Superior temporal gyrus (tissue), 1 donor: Measurements from ENCODE around the gene ARHGAP26.

Experiments
- DNase-seq: peaks from one replicate; pipeline ENCODE4 v3.0.0-alpha.2; 2016; ENCODE audit errors: extremely low spot score

The ARHGAP26 gene

DNA sequence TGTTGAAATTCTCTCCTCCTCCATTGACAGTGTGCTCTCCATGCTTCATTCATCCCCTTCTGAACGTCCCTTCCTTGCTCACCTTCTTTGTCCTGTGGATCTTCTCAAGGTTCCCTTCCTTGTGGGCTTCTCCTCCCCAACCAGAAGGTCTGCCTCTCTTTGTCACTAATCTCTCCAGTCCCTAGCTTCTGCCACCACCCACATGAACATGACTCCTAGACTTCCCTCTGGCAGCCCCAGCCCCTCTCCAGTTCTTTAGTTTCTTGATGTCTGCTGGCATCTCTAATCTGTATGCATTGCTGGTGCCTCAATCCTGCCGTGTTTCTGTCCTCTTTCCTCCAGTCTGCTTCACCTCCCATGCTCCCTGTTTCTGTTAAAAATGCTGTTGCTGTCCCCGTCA is 79.3 kb downstream of the ARHGAP26 start:
- DNase-seq: no peak

- DNase-seq: no peak
Measured at GRCh38 chr5:142849880-142850279, 79.7 kb downstream of the ARHGAP26 start.

GRCh38 chr5:142851731-142852130 is 81.6 kb downstream of the ARHGAP26 start:
- DNase-seq: no peak

DNA sequence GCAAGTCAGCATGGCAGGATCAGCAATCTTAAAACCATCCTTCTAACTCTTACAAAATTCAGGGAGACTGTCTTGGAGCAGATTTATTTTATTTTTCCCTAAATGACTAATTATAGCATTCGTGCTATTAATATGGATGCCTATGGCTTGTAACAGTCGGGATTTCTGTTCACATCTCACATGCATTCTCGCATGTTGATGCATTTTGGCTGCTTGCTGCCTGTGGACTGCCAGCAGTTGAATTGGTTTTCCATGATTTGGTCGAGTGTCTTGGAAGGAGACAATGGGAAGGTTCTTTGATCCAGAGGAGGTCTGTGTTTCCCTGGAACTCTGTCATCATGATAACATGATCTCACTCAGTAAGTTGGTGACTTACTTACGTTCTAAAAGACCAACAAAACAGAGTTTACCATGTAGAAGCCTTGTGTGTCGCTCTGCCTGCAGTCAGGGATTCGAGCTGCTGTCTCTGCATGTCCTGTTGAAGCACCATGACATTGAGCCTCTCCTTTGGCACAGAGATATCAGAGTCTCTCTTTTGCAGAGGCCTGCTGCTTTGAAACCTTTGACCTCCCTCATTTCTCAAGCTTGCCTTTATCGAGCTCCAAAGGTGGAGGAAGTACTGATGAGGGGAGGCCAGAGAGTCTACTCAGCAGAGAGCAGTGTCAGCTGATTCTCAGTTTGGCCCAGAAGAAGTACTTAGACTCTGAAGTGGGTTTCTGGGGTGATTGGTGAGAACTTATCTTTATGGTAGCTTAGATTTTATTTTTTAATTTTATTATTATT is 82.4 kb downstream of the ARHGAP26 start:
- no peak for DNase-seq

DNA sequence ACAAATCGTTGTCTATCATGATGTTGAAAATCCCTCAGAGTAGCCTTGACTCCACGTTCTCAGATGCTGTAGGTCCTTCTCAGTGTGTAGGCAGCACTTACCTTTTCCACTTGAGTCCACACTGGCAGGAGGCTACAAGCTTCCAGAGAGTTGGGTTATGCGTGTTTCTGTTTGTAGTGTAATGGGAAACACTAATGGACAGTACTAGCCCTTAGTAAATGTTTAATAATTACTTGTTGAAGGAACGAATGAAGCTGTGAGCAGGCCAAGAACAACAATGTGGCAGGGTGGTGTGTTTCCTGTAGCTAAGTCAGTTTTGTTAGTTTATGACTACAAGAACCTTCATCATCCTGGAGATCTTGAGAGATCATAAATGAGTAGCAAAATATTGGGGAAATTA is 83.5 kb downstream of the ARHGAP26 start:
- no peak for DNase-seq

DNA sequence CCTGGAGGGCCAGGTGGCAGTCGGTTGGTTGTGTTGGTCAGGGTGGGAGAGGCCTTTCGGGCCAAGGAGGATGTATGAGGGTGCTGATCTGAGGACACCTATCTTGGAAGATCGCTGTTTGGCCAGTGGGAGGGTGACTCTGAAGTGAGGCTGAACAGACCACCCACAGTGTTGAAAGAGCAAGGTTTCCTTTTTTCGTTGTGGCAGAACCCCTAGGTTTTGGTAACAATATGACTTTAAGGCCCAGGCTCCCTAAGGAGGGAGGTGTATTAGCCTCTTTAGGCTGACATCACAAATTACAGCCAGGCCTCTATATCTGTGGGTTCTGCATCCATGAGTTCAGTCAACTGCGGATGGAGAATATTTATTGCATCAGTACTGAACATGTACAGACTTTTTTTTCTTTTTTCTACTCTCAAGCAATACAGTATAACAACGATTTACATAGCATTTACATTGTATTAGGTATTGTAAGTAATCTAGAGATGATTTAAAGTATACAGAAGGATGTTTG is 86.1 kb downstream of the ARHGAP26 start:
- no peak for DNase-seq

DNA sequence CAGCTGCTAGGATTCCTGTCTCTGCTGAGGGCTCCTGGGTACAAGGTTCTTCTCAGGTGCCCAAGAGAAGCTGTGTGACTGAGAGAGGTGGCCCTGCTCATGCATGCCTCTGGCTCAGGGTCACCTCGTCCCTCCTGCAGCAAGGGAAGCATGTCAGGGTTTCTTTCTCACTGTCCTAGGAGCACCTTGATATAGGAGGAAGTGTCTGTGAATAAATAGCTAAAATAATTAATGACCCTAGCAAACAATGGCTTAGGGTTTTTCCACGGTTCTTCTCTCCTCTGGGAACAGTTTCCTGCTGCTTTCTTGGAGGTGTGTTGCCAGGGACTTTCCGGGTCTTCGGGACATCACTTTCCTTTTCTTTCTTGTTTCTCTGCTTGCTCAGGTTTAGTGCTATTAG is 87.2 kb downstream of the ARHGAP26 start:
- no peak for DNase-seq

DNA sequence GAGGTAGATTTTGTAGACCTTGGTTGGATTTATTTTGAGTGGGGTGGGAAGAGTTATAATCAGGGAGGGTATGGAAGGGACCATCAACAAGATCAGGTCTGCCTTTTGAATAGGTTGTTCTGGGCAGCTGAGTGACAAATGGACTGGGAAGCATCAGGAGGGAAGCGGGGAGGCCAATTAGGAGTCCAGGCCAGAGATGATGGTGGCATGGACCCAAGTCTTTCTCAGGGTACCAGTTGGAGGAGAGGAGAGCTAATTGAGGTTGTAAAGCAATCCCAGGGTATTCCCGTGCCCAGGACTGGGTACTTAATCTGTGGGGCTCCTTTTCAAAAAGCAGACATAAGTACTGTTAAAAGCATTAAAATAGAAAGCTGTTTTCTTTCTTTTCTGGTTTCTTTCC is 88.9 kb downstream of the ARHGAP26 start:
- DNase-seq: no peak

- no peak for DNase-seq
Measured at GRCh38 chr5:142860270-142860669, 90.1 kb downstream of the ARHGAP26 start.

DNA sequence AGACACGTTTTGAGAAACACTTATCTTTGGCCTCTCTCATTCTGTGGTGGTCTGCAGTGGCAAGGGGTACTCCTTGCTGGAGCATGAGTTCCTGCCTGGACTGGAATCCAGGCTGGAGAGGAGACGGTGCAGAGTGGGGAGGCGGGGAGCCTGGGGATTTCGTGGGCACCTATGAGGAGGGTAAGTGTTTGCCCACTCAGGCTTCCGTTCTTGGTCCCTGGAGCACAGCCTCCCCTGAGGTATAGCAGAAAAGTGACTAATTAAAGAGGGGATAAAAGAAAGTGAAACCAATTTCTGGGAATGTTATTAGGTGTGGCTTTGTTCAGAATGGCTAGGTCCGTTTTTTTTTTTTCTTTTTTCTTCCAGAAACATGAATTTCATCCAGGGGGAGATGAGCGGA is 90.8 kb downstream of the ARHGAP26 start:
- DNase-seq: no peak

DNA sequence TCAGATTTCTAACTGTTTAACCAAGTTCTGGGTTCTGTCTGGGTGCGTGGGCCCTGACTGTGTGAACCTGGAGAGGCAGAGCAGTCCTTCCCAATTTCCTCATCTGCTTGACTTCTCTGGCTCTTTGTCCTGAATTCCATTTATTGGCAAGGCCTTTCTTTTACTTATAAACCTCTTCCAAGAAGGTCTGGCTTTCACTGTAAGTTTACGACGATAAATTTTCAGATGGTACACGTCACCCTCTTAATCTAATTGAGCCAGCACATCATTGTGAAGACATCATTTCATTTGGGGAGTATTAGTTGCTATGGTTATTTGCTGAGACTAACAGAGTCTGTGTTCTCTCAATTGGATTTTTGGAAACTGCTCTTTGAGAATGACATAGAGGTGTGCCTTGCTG is 92.4 kb downstream of the ARHGAP26 start:
- no peak for DNase-seq

- no peak for DNase-seq
Measured at GRCh38 chr5:142863856-142864255, 93.7 kb downstream of the ARHGAP26 start.

DNA sequence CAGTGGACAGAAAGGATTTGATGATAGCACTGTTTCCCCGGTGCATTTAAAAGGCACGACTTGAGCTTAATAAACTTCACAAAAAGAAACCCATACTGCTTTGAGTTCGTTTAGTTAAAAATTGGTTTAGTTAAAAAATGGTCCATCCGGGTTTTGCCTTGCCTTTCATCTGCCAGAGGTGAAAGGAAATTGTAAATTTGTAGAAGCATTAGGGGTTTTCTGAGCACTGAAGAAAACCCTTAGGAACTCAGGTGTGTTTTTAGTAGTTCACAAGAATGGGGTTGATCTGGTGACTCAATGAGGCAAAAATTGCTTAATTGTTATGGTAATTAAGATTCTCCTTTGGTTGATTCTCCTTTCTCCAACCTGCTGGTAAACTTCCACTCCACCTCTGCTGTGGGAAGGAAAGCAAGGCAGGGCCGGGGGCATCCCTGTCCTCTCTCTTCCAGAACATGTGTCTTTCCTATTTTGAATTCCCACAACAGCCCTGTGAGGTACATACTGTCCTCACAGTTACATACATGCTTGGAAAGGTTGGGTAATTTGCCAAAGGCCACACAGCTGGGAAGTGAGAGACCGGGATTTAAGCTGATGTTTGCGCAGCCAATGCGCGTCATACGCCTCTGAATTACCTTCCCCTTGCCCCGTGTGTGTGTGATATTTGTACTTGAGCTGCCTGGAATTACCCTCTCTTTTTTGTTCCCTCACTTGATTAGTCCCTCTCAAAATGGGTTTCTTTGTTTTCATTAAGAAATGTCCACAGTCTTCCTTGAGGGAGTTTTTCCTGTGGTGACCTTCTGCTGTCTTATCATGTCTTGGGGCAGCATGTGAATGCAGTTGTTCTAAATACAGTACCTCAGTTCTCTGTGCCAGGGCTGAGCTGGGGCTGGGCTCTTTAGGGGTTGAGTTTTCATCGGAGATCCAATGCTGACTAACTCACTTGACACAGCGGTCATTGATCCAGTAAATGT is 94.4 kb downstream of the ARHGAP26 start:
- no peak for DNase-seq

DNA sequence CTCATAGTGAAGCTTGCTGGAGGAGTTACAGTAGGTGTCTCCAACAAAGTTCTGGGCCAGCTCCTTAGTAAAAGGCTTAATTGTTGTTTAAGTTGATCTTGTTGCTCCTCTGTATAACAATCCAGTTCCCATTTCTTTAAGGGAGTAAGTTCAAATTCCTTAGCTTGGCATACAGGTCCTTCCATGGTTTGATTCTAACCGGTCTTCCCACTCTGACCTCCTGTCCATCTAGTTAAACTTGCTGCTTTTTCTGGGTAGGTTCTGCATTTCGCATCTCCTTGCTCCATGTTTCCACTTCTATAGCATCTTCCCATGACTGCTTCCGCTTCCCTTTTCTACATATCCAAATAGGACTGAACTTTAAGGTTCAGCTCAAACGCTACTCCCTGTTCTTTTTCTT is 95.5 kb downstream of the ARHGAP26 start:
- no peak for DNase-seq

DNA sequence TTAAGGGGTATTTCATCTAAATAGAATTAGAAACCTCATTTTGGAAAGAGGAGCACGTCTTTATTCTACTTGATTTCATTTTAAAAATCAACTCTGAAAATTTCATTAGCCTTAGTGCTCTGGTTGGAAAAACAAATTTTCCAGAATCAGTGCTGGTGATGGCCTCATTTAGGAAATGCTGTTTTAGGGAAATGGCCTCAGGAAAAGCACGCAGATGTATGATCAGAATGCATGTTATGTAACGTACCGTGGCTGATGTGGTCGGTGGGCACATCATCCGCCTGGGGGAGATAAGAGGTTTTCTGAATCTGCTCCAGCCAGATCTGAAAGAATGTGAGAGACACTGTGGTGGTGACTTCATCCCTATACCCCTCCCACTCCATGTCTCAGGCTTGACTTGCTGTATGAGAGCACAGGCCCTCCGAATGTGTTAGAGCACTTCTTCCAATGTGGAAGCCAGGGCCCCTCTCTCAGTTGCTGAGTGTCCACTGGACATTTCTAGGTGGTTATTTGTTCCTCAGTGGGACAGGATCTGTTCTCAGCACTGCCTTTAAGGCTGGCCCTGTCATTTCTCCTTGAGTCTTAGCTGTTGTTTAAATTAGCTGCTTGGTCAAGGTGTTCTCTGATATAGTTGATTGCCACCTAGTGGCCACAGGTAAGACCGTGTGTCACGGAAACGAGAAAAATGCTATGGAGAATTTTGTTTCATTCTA is 96.5 kb downstream of the ARHGAP26 start:
- peak; percentile 69 for DNase-seq

DNA sequence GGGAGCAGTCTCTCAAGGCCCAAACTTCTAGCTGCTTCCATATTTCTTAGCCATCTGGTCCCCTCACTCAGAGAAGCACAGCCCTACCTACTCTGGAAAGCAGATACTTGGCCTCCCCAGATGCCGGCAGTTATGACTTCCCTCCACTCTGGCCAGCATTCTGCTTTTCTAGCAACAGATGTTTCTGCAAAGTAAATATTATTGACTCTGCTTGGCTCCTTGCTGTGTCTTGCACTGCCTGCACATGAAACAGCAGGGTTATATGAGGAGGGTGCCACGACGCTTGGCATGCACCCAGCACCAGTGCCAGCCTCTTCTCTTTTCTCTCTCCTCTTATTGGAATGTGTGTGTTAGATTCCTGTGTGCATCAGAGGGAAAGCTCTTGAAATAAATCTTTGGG is 99.7 kb downstream of the ARHGAP26 start:
- no peak for DNase-seq

GRCh38 chr5:142870532-142871362 is 100.6 kb downstream of the ARHGAP26 start:
- DNase-seq: no peak

DNA sequence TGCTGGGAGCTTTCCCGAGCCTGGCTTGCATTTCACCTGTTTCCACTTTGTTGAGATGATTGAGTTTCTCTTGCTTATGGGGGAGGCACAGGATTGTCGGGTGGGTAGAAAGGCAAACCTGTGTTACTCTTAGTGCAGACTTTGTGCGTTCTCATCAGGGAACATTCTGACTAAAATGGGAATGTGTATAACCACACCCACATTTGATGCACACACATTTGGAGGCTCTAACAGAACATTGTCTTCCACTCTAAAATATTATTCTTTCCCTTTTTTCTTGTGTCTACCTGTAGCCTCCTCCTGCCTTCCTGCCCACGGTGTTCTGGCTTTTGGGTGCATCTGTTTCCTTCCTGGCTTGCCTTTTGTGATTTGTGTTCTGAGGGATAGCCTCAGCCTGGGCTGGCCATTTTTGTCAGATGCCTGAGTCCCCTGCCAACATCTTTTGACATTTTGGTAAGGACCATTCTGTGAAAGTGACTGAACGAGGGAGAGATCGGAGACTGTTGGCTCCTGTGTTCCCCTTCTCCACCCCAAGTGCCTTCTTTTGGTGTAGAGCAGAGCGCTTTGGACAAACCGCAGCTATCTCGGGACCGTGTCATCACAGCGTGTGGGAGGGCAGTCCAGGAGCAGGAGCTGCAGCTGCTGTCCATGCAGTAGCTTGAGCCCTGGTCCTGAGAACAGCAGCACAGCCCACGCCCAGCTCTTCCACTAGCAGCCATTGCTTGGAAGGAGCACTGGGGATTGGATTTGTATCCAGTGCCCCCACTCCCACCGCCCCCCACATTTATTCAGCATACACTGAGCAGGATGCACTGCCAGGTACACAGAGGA is 101.4 kb downstream of the ARHGAP26 start:
- no peak for DNase-seq

DNA sequence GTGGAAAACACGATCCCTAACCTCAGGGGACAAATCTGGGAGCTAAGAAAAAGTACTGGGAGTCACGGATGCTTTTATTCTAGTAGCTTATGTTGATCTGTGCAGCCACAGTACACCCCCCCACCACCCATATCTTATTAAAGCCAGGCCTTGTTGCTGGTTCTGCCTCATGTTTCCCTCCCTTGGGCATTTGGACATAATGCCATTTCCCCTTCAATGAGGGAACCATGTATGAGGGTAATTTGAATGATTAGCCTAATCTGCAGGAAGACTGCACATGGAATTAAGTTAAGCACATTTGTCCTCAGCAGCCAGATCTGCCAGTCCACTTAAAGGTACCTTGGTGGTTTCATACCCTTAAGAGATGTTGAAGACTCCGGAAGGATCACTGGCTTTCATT is 102.0 kb downstream of the ARHGAP26 start:
- DNase-seq: no peak

DNA sequence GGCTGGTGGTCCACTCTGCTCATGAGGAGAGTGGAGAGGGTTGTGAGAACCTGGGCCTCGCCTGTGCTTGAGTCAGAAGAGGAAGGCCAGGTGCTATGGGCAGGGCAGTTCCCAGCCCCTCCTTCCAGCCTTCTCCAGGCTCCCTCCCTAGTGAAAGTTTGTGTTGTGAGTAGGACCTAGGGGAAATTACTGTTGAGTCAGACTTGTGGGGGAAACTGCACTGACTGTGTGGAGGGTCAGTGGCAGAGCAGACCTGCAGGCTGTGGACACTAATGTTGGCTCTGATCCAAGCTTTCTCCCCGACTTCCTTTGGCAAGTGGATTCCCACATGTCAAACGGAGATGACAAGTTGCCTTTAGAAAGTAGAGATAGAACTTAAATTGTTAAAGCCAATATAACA is 102.6 kb downstream of the ARHGAP26 start:
- DNase-seq: no peak
